Fibroblast of mammary gland (primary cell): ENCODE measurements around the gene DNAJA4.

Experiments
- DNase-seq: peaks from one replicate; pipeline ENCODE4 v3.0.0-alpha.2; 2010; ENCODE audit warnings: low read depth
- H3K4me3 ChIP-seq: 2 replicates; pipeline ENCODE4 v1.5.1; 2011; ENCODE audit warnings: low read depth, mild to moderate bottlenecking, low read length, moderate library complexity; ENCODE audit not compliant: control insufficient read depth
- TF ChIP-seq, protein P1 (sequence below): conservative IDR thresholded peaks from 2 replicates; pipeline ENCODE4 v1.5.1; 2011; ENCODE audit warnings: low read depth, low read length, inconsistent platforms; ENCODE audit not compliant: control insufficient read depth, insufficient read depth

DNAJA4 gene

DNA sequence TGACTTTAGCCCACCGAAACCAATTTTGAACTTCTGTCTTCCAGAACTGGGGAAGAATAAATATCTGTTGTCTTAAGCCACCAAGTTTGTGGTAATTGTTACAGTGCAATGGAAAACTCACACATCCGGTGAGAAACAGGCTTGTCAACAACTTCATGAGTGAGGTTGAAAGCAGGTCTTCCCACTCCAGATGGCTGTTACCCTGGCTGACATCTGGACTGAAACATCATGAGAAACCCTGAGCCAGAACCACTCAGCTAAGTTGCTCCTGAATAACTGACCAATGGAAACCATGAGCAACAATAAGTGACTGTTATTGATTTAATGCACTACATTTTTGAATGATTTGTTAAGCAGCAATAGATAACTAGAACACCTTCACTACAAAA is 40.3 kb upstream of the DNAJA4 start:
- no peak overlapping the region for H3K4me3 ChIP-seq
- peak; percentile 28 for DNase-seq
- TF ChIP-seq, protein P1, sequence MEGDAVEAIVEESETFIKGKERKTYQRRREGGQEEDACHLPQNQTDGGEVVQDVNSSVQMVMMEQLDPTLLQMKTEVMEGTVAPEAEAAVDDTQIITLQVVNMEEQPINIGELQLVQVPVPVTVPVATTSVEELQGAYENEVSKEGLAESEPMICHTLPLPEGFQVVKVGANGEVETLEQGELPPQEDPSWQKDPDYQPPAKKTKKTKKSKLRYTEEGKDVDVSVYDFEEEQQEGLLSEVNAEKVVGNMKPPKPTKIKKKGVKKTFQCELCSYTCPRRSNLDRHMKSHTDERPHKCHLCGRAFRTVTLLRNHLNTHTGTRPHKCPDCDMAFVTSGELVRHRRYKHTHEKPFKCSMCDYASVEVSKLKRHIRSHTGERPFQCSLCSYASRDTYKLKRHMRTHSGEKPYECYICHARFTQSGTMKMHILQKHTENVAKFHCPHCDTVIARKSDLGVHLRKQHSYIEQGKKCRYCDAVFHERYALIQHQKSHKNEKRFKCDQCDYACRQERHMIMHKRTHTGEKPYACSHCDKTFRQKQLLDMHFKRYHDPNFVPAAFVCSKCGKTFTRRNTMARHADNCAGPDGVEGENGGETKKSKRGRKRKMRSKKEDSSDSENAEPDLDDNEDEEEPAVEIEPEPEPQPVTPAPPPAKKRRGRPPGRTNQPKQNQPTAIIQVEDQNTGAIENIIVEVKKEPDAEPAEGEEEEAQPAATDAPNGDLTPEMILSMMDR: no peak

DNA sequence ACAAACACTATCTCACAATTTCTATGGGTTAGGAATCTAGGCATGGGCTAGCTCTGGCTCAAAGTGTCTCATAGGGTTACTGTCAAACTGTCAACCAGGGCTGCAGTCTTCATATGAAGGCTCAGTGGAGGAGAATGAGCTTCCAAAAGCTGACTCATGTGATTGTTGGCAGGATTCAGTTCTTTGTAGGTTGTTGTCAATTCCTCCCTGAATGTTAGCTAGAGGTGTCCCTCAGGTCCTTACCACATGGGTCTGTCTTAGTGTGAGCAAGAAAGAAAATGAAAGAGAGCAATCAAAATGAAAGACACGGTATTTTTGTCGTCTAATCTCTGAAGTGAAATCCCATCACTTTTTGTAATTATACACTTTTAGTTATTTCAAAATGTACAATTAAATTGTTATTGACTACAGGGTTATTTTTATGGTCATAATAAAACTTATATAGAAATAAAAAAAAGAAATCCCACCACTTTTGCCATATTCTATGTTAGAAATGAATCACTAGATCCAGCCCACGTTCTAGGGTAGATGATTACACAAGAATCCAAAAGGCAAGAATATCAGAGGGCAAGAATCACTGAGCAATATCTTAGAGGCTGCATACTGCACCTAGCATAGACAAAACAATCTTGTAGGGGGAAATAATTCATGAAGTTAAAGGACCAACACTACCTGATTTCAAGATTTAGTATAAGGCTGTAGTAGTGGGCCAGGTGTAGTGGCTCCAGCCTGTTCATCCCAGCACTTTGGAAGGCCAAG is 38.4 kb upstream of the DNAJA4 start:
- DNase-seq: peak; percentile 44
- no peak overlapping the region for H3K4me3 ChIP-seq
- TF ChIP-seq, protein P1: no peak

DNA sequence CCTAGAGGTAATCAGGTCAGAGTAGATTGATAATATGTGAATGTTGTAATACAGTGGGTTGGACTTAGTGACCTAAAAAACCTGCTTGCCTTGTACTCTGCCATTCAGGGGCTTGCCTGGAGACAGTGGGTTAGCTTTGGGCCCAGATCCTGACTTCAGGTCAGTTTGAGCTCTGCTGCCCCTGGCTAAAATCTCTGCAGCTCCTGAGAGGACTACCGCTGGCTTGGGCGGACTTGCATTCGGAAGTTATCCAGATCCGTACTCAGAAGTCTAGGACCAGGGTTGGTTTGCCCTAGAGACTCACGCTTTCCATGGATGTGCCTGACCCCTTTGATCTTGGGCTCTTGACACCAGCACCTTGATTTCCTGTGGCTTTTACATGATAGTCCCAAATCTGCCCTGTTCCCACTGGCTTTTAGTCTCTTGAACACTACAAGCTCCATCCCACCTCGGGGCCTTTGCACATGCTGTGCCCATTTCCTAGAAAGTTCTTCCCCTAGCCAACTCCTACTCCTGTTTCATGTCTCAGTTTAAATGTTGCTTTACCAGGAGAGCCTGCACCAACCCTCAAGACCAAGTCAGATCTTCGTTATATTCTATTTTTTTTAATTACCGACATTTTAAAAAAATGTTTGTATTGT is 35.9 kb upstream of the DNAJA4 start:
- no peak overlapping the region for H3K4me3 ChIP-seq
- DNase-seq: no peak
- TF ChIP-seq, protein P1: no peak

DNA sequence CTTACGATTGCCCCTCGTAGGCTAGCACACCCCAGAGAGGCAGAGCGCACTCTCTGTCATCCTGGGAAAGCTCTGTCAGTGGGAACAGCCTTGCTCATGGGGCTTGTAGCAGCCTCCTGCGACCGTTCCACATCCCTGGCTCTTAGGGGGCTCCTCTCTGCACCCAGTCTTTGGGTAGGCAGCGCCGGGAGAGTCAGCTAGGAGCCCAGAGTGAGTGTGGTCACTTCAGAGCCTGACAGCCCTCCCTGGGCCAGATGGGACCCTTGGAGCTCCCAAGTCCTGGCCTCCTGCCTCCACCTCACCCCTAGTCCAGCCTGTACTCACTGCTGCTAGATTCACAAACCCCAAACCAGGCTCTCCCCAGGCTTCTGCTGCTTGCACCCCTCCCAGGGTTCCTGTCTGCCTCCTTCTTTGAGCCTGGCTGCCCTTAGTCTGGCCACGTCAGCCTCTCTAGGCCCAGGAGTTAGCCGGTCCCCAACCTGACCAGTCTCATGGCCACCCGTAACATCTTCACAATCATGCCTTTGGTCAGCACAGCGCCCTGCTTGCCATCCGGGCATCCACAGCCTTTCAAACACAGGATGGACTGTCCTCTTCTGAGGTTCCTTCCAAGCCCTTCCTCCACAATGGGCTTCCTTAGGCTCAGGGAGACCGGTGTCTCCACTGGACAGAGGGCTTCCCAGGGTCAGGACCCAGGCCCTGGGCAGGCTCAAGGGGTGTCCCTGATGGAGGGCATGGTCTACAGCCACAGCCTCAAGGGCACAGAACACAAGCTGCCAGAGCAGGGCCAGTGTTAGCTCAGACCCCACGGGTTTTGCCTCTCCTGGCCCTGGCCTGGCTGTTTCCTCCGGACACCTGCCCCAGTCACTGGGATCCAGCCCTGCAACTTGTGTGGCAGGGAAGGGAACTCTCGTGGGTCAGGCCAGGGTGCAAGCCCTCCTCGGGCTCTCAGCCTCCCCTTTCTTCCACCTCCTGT is 34.6 kb upstream of the DNAJA4 start:
- H3K4me3 ChIP-seq: no peak overlapping the region
- DNase-seq: no peak
- TF ChIP-seq, protein P1: no peak

DNA sequence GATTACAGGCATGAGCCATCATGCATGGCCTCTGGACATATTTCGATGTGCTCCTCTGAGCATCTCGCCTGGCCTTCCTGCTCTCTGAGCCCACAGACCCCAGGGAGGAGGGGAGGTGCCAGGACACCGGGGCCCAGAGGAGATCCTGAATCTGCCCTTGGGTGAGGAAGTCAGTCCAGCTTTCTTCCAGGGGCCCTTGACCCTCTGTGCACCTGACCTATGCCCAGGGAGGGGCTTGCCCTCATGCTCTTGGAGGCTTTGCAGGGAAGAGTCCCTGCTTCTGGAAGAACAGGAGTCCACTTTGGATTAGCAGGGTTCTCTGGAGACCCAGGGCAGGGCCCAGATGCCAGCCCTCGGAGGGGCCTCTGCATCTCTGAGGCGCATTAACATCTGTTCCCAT is 31.4 kb upstream of the DNAJA4 start:
- no peak overlapping the region for H3K4me3 ChIP-seq
- DNase-seq: no peak
- TF ChIP-seq, protein P1: no peak

DNA sequence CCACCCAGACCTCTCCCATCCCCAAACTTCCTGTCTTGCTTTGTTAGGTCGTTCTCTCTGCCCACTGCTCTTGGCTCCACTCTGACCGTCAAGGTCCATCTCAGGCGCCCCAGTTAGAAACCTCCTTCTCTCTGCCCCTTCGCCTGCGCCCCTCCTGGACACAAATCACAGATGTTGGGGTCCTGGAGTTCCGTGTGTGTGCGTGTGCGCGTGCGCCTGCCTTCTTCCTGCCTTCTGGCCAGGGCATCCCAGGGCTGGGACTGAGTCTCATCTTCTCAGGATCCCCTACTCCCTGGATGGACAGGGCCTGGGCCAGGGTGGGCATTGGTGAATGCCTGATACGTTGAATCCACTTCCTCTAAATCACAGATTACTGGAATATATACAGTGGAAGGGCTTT is 30.9 kb upstream of the DNAJA4 start:
- H3K4me3 ChIP-seq: no peak overlapping the region
- no peak for DNase-seq
- TF ChIP-seq, protein P1: no peak
